Caco-2 (cell line): ENCODE measurements around the gene HYAL3. TPM values are rescaled to one million over a fixed set of nuclear protein-coding genes. Genes with fewer than 3 reads are reported as not detected.
"Not testable (repeated sequence)": the region's sequence is repeated elsewhere in the genome, so short reads cannot be mapped to it uniquely, and the experiment has no call there.

Experiments used
- BruUV-seq: library from RNA; stranded (reverse); fragments of 400-500 nt; replicated peaks from 2 replicates; lab custom pipeline; 2021; lab: Mats Ljungman, UMichigan
- CTCF ChIA-PET: fragments of 300-600 bp; sonication (Branson Sonifier 250); formaldehyde crosslinking; loops from one replicate; lab custom pipeline; 2022; ENCODE audit warnings: antibody characterized with exemption; lab: Charles Lee
- POLR2A ChIA-PET: fragments of 300-600 bp; sonication (Branson Sonifier 250); formaldehyde crosslinking; loops from one replicate; lab custom pipeline; 2022; ENCODE audit warnings: antibody characterized with exemption; lab: Charles Lee
- DNase-seq, 2 experiments: peaks; one replicate each; pipeline versions ENCODE4 v3.0.0 to v3.0.0-alpha.2; 2020 to 2022
- H3K27me3 ChIP-seq: replicated peaks from 2 replicates; pipeline ENCODE4 v1.6.0; 2011; ENCODE audit warnings: low read length; ENCODE audit not compliant: control insufficient read depth, insufficient read depth
- H3K36me3 ChIP-seq: 2 replicates; pipeline ENCODE4 v1.5.1; 2011; ENCODE audit warnings: low read length; ENCODE audit not compliant: control insufficient read depth, insufficient read depth
- H3K4me1 ChIP-seq: fragments of 250-450 bp; sonication (Bioruptor Pico); 2 replicates; pipeline ENCODE4 v1.5.1; 2020; ENCODE audit warnings: mild to moderate bottlenecking
- H3K4me3 ChIP-seq: 2 replicates; pipeline ENCODE4 v1.5.1; 2011; ENCODE audit warnings: low read depth, mild to moderate bottlenecking, control low read depth, low read length
- H3K9me3 ChIP-seq: fragments of 250-450 bp; sonication (Bioruptor Pico); 2 replicates; pipeline ENCODE4 v1.5.1; 2020; ENCODE audit warnings: mild to moderate bottlenecking, moderate library complexity
- H3K27ac Mint-ChIP-seq: one replicate; pipeline ENCODE4 v1.8.0; 2022; ENCODE audit warnings: mixed read lengths; ENCODE audit not compliant: unreplicated experiment
- H3K27me3 Mint-ChIP-seq: one replicate; pipeline ENCODE4 v1.8.0; 2022; ENCODE audit warnings: mixed read lengths; ENCODE audit not compliant: insufficient read depth, unreplicated experiment
- H3K36me3 Mint-ChIP-seq: one replicate; pipeline ENCODE4 v1.8.0; 2022; ENCODE audit warnings: mild to moderate bottlenecking, mixed read lengths; ENCODE audit not compliant: insufficient read depth, unreplicated experiment
- H3K4me1 Mint-ChIP-seq: one replicate; pipeline ENCODE4 v1.8.0; 2022; ENCODE audit warnings: low read depth, mixed read lengths; ENCODE audit not compliant: unreplicated experiment
- H3K4me3 Mint-ChIP-seq: one replicate; pipeline ENCODE4 v1.8.0; 2022; ENCODE audit warnings: mild to moderate bottlenecking, moderate library complexity, mixed read lengths; ENCODE audit not compliant: unreplicated experiment
- H3K9me3 Mint-ChIP-seq: one replicate; pipeline ENCODE4 v1.8.0; 2022; ENCODE audit warnings: mixed read lengths; ENCODE audit not compliant: unreplicated experiment
- intact Hi-C: fragments of 100-400 bp; cut with micrococcal nuclease; formaldehyde crosslinking; loops from one replicate; pipeline ENCODE4 v1.10.0; 2022; ENCODE audit not compliant: unreplicated experiment
- total RNA-seq: library from RNA; stranded (reverse); gene quantifications from 2 replicates; pipeline ENCODE4 v1.2.3, GENCODE V29; 2022
- TF ChIP-seq, protein P1 (sequence below), 2 experiments: fragments of 200-600 bp in 1 of 2; IDR thresholded peaks; 1 replicate in 1 of 2; 2 replicates in 1 of 2; pipeline versions ENCODE4 v1.5.1 to v1.8.0; 2011 to 2022; ENCODE audit warnings: antibody characterized with exemption in 1 of 2, control low read depth in 1 of 2, inconsistent platforms in 1 of 2, low read depth in 1 of 2, low read length in 1 of 2, mild to moderate bottlenecking in 1 of 2, moderate library complexity in 1 of 2; ENCODE audit not compliant: insufficient read depth in 1 of 2, severe bottlenecking in 1 of 2, unreplicated experiment in 1 of 2

HYAL3 gene
- total RNA-seq, 1 experiment from 2014 or later, result 5.2 TPM

DNA sequence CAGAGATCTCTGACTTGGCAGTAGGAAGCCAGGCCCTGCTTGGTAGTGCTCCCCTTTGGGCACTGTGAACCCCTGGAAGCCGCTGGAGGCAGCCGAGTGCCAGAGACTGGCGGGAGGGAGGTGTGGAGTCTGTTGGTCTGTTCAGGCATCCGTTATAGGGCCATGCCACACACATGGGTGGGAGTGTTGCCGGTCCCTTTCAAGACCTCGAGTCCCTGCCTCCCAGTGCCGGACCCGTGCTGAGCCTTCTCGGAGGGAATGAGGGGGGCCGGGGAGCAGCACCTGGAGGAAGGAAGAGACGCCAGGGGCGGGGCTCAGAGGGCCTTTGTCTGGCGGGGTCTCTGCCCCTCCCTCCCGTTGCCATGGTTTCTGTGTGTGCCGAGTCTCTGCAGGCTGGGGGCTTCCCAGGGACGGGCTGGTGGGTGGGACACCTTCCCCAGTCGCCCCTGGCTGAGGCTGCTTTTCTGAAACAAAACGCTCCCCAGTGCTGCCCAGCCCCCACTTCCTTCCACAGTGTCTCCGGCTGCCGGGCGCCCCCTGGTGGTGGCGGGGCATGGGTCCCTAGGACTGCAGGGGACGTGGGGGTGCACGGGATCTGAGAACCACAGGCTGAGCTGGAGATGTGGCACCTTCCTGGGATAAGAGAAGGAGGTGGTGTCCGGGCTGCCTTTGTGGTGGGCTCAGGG lies 53.2 kb downstream of the HYAL3 start:
- Histone ChIP-seq H3K9me3 (no peaks in the 10 kb centered on the region), H3K4me1 (peaks cover 8% of the 10 kb centered on the region), H3K4me3 (no peak overlapping the region), H3K36me3 (no peaks in the 10 kb centered on the region; the same call in 1 of the 2 replicates), H3K27me3 (no peaks in the 10 kb centered on the region)
- H3K36me3 Mint-ChIP-seq, result peaks cover 15% of the 10 kb centered on the region
- H3K27me3 Mint-ChIP-seq, result no peaks in the 10 kb centered on the region
- BruUV-seq, result no TSS peak
- ChIA-PET POLR2A (interaction anchor here (0.6 to 1.1 kb wide), 3 partner anchors 10 to 145 kb away, joined by 3 to 4 read pairs (median 4); no protein-coding TSS in a partner anchor), CTCF (interaction anchor here (0.7 to 4.1 kb wide), 13 partner anchors 10 to 109 kb away, joined by 3 to 30 read pairs (median 4); partner anchors contain the start of gene GNAI2)
- peak; percentile 81 to 90 for DNase-seq
- no peak overlapping the region for H3K4me3 Mint-ChIP-seq
- no peaks in the 10 kb centered on the region for H3K4me1 Mint-ChIP-seq
- TF ChIP-seq, protein P1, sequence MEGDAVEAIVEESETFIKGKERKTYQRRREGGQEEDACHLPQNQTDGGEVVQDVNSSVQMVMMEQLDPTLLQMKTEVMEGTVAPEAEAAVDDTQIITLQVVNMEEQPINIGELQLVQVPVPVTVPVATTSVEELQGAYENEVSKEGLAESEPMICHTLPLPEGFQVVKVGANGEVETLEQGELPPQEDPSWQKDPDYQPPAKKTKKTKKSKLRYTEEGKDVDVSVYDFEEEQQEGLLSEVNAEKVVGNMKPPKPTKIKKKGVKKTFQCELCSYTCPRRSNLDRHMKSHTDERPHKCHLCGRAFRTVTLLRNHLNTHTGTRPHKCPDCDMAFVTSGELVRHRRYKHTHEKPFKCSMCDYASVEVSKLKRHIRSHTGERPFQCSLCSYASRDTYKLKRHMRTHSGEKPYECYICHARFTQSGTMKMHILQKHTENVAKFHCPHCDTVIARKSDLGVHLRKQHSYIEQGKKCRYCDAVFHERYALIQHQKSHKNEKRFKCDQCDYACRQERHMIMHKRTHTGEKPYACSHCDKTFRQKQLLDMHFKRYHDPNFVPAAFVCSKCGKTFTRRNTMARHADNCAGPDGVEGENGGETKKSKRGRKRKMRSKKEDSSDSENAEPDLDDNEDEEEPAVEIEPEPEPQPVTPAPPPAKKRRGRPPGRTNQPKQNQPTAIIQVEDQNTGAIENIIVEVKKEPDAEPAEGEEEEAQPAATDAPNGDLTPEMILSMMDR (IDR thresholded peaks at IDR 0.05; ENCODE audit: insufficient read depth in 1 of 2, low read depth in 1 of 2, low read length in 1 of 2, severe bottlenecking in 1 of 2, unreplicated experiment in 1 of 2), result peak; percentile 87 to 97
- intact Hi-C loops, result loop anchor here (1.0 kb wide), 1 partner anchor 19 kb away; no protein-coding TSS in a partner anchor
- H3K27ac Mint-ChIP-seq, result peak overlapping the region; percentile 55
- no peaks in the 10 kb centered on the region for H3K9me3 Mint-ChIP-seq

DNA sequence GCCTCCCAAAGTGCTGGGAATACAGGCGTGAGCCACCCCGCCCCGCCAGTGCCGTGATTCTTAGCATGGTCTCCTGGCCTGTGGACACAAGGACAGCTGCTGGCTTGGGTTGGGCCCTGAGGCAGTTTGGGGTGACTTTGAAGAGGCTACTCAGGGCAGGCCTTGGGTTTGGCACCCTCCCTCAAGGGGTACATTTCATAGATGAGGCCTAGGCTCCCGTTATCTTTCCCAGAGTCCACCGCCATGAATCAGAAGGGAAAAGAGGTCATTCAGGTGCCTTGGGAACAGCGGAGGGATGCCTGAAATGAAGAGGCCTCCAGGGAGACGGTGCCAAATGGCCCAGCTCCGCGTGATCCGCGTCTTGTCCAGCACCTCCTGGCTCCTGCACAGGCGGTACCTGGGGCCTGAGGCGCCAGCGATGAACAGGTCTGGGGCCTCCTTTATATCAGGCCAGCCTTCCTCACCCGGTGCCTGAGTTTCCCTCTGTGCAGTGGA lies 53.9 kb downstream of the HYAL3 start:
- H3K4me1 ChIP-seq, result peaks cover 8% of the 10 kb centered on the region
- intact Hi-C loops, result no loop called here
- DNase-seq, result no peak
- no peaks in the 10 kb centered on the region for H3K9me3 ChIP-seq
- Mint-ChIP-seq H3K27me3 (no peaks in the 10 kb centered on the region), H3K9me3 (no peaks in the 10 kb centered on the region), H3K36me3 (peaks cover 11% of the 10 kb centered on the region), H3K4me3 (no peak overlapping the region), H3K27ac (no peak overlapping the region), H3K4me1 (no peaks in the 10 kb centered on the region)
- TF ChIP-seq, protein P1 (IDR thresholded peaks at IDR 0.05; ENCODE audit: insufficient read depth in 1 of 2, low read depth in 1 of 2, low read length in 1 of 2, severe bottlenecking in 1 of 2, unreplicated experiment in 1 of 2), result no peak
- H3K36me3 ChIP-seq, result no peaks in the 10 kb centered on the region; the same call in 1 of the 2 replicates
- H3K27me3 ChIP-seq, result no peaks in the 10 kb centered on the region
- POLR2A ChIA-PET, result no interaction called here
- CTCF ChIA-PET, result interaction anchor here (4.1 kb wide), 1 partner anchor 9 kb away, joined by 30 read pairs; the partner anchor contains the start of gene GNAI2
- no TSS peak for BruUV-seq
- H3K4me3 ChIP-seq, result no peak overlapping the region

DNA sequence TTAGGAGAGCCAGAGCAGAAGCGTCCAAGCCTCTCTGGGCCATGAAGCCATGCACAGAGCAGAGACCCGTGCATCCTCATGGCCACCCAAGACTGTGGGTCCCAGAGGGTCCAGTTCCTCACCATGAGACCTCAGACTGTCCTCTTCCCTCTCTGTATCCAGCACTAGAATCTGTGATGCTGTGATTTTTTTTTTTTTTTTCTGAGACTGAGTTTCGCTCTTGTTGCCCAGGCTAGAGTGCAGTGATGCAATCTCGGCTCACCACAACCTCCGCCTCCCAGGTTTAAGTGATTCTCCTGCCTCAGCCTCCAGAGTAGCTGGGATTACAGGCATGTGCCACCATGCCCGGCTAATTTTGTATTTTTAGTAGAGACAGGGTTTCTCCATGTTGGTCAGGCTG lies 54.4 kb downstream of the HYAL3 start:
- H3K9me3 Mint-ChIP-seq, H3K27me3 ChIP-seq, H3K4me1 Mint-ChIP-seq, H3K27me3 Mint-ChIP-seq, POLR2A ChIA-PET, BruUV-seq, H3K4me3 ChIP-seq, DNase-seq, H3K4me3 Mint-ChIP-seq, H3K4me1 ChIP-seq, H3K27ac Mint-ChIP-seq, intact Hi-C loops, H3K9me3 ChIP-seq, H3K36me3 ChIP-seq: not testable (repeated sequence)
- peaks cover 13% of the 10 kb centered on the region for H3K36me3 Mint-ChIP-seq
- CTCF ChIA-PET, result interaction anchor here (1.0 to 4.1 kb wide), 2 partner anchors 9 kb away, joined by 7 to 30 read pairs; partner anchors contain the start of gene GNAI2
